GM18870 (cell line): ENCODE data around the gene RNF157.
A peak's percentile ranks its signal among the peaks of the same experiment; 100 is the strongest.
"Not testable (repeated sequence)": the region's sequence is repeated elsewhere in the genome, so short reads cannot be mapped to it uniquely, and the experiment has no call there.

Experiments used
- ATAC-seq: cut with Tn5 transposase; IDR thresholded peaks from one replicate; pipeline ENCODE4 v1.9.1; 2021; ENCODE audit warnings: moderate library complexity; ENCODE audit not compliant: unreplicated experiment

Gene RNF157

DNA sequence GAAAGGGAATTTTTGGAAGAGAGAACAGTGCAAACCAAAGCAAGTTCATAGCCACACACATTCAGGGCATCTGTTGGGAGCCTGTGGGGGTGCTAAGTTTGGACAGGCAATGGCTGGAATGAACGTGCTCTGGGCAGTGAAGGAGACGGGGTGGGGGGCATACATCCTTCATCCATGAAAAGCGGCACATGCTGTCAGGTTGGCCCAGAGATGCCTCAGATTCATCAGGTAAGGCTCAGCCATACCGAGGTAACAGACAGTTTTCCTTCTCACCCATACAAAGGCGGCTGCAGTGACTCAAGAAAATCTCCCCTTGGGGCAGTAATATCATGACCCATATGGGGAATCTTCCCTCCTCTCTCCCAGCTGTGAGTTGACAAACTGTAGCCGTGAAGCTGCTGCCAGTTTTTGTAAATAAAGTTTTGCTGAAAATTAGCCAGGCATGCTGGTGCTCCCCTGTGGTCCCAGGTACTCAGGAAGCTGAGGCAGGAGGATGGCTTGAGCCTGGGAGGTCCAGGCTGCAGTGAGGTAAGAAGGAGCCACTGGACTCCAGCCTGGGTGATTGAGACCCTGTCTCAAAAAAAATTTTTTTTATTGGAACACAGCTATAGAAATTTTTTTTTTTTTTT, 15.6 kb upstream of the RNF157 start:
- ATAC-seq, result no peak

DNA sequence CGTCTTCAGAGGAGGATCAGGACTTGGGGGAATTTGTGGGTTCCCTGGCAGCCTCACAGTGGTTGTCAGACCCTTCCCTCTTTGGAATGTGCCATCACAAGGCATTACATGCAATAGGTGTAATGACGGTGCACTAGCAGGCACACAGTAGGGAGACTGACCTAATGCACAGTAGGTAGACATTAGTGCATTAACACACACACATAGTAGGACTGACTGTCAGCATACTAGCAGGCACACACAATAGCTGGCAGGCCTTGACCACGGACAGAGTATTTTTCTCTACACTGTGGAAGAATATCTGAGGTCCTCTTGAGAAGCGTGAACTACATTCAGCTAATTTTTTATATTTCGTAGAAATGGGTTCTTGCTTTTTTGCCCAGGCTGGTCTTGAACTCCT, 14.0 kb upstream of the RNF157 start:
- no peak for ATAC-seq

DNA sequence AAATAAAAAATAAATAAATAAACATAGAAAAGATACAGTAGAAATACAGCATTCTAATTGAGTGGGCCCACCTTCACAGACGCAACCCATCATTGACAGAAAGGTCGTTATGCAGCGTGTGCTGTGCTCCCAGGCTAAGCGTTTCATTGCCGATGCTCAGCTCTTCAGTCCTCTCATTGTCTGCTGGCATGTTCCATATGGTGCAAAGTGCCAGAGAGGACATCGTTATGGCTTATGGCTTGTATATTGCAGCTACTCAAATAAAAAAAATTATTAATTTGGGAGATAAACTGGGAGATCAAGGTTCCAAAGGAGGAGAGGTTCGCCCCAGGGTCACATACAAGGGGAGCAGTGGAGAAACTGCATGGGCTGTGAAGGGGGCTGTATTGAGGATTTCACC, 13.5 kb upstream of the RNF157 start:
- no peak for ATAC-seq

DNA sequence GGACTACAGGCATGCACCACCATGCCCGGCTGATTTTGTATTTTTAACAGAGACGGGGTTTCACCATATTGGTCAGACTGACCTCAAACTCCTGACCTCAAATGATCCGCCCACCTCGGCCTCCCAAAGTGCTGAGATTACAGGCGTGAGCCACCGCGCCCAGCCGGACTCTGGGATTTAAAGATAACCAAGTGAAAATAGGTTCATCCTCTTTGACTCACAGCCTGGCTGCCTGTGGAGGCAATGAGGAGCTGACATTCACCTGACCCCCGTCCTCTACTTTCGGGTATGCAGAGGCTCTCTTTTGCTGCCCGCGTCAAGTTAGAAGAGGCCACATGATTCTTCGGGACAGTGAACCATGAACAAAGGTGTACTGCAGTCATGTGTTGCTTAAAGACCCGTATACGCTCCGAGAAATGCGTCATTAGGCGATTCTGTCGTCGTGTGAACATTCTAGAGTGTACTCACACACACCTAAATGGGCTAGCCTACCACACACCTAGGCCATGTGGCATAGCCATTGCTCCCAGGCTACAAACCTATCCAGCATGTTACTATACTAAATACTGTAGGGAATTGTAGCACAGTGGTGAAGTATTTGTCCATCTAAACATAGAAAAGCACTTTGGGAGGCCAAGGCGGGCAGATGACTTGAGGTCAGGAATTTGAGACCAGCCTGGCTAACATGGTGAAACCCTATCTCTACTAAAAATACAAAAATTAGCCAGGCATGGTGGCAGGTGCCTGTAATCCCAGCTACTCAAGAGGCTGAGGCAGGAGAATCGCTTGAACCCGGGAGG, 12.9 kb upstream of the RNF157 start:
- ATAC-seq, result not testable (repeated sequence)

DNA sequence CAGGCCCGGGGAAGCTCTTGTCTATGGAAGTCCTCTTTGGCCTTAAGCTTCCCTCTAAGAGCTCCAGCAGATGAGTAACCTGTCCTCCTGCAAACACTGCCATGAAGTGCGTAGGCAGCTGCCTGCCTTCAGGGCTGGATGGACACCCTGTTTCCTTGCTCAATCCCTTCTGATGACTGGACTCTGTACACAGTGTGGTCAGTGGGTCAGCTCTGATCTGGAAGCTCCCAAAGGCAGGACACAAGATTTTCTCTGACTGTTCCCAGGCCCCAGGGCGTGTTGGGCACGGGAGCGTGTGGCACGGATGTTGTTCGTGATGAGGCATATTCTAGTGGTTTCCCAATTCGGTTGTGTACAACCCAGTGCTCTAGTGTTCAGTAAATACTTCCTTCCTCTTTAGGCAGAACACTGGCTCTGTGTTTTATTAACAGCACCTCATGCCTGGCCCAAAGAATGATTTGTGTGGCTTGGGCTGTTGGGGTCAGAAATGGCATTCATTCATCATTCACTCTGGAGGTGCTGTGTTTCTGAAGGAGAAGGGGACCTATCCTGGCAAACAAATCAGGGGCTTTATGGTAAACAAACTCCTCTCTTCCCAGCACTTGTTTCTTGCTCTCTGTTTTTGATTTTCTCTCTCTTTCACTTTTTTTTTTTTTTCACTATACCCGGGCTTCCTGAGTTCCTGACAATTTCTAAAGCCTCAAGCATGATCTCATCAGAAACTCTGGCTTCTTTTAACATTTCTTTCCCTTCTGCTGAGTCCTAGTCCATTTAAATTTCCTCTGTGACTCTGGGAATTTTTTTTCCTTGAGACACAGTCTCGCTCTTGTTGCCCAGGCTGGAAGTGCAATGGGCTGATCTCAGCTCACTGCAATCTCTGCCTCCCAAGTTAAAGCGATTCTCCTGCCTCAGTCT, 12.0 kb upstream of the RNF157 start:
- no peak for ATAC-seq

DNA sequence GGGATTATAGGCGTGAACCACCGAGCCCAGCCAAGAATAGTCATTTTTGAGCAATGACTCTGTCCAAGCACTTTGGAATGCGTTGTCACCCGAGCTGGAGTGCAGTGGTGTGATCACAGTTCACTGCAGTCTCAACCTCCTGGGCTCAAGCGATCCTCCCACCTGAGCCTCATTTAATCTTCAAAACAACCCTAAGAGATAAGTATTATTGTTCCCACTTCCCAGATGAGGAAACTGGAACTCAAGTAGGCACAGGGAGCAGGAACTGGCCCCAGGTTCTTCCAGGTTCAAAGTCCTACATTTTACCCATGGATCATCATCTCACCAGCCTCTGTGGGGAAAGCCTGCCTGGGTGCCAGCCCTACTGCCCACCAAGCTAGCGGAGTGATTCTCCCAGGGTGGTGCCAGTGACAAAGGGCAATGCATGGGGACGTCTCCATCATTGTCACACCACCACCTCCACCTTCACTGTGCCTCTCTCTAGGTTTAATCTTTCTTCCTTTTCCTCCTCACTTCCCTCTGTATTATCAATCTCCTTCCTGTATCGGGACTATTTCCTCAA, 11.3 kb upstream of the RNF157 start:
- ATAC-seq, result no peak

DNA sequence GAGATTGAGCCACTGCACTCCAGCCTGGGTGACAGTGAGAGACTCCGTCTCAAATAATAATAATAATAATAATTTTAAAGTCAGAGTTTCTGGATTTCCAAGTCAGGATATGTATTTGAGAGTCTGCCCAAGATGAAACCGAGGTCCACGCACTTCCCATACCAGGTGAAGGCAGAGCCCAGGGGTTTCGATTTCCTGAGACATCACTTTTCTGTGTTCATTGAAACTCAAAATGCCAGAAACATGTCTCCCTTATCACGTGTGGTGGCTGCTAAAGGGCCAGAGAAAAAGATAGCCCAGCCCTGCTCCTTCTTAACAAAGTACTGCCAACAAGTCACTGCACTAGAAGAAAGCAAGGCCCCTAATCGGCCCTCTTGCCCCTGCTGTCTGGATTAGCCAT, 9.8 kb upstream of the RNF157 start:
- ATAC-seq, result no peak

DNA sequence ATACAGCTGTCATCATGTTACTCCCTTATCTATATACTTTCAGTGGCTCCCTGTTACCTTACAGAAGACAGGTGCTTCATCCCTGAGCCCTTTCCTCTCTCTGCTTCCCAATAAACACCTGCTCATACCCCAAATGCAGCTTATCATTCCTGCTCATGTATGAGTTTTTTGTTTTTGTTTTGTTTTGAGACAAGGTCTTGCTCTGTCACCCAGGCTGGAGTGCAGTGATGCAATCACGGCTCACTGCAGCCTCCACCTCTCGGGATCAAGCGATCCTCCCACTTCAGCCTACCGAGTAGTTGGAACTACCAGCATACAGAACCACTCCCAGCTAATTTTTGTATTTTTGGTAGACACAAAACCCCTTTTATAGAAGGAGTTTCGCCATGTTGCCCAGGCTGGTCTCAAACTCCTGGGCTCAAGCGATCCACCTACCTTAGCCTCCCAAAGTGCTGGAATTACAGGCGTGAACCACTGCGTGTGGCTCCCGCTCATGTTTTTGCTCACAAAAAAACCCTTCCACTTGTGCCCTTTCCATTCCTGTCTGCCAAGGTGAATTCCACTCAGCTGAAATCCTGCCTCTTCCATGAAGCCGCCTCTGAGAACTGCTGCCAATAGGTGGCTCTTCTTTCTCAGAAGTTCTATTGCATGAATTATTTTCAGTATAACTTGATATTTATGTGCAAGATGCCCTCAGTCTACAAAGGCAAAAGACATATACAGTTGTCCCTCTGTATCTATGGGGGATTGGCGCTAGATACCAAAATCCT, 7.9 kb upstream of the RNF157 start:
- ATAC-seq, result no peak

DNA sequence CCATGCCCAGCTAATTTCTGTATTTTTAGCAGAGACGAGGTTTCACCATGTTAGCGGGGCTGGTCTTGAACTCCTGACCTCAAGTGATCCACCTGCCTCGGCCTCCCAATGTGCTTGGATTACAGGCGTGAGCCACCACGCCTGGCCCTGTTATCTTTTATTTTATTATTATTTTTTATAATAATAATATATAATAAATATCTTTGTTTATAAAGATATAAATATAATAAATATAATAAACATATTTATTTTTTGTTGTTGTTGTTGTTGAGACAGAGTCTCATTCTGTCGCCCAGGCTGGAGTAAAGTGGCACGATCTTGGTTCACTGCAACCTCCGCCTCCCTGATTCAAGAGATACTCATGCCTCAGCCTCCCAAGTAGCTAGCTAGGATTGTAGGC, 7.0 kb upstream of the RNF157 start:
- no peak for ATAC-seq

DNA sequence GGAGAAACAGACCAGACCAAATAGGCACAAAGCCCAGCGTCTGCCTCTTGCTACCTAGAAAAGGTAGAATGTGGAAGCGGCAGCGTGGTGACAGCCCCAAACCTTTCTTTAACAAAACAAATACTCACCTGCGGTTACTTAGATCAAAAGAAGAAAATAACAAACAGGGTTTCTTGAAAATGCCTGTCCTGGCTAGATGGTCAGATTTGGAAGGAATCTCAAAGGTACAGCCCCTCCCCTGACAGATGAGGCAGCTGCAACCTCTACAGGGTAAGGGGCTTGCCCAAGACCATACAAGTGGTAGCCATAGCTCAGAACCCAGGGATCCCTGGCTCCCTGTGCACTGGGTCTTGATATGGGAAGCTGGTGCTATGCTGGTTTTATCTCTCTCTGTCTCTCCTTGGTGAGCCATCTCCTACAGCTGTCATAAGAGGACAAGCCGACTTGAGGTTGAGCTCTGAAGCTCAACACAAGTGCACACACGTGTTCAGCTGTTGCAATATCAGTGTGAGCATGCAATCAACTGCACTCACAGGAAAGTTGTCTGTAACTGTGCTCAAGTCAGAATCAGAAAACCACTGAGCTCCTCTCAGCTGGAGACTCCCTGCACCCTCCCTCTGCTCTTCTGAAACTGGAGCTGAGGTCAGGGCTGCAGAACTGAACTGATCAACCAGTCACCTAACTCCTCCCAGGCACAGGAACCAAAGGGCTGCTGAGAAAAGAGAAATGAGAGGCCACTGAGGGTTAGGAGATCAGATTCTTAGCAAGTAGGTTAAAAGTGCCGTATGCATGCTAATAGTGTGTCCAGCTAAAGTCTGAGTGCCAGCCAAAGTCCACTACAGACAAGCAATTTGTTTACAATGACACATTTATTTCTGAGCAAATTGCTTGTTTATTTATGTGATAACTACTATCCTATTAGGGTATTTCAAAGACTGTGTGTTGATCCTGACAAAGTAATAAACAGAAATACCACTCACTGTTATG, 6.1 kb upstream of the RNF157 start:
- peak; percentile 87 for ATAC-seq

DNA sequence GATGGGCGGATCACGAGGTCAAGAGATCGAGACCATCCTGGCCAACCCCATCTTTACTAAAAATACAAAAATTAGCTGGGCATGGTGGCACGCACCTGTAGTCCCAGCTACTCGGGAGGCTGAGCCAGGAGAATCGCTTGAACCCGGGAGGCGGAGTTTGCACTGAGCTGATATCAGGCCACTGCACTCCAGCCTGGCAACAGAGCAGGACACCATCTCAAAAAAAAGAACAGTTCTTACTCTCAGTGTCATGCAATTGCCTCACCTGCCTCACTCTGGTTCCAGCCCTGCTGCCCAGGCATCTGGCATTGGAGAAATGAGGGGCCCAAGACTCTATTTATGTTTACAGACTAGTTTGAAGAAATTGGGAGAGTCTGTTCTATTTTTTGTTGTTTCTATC, 4.4 kb upstream of the RNF157 start:
- ATAC-seq, result not testable (repeated sequence)

DNA sequence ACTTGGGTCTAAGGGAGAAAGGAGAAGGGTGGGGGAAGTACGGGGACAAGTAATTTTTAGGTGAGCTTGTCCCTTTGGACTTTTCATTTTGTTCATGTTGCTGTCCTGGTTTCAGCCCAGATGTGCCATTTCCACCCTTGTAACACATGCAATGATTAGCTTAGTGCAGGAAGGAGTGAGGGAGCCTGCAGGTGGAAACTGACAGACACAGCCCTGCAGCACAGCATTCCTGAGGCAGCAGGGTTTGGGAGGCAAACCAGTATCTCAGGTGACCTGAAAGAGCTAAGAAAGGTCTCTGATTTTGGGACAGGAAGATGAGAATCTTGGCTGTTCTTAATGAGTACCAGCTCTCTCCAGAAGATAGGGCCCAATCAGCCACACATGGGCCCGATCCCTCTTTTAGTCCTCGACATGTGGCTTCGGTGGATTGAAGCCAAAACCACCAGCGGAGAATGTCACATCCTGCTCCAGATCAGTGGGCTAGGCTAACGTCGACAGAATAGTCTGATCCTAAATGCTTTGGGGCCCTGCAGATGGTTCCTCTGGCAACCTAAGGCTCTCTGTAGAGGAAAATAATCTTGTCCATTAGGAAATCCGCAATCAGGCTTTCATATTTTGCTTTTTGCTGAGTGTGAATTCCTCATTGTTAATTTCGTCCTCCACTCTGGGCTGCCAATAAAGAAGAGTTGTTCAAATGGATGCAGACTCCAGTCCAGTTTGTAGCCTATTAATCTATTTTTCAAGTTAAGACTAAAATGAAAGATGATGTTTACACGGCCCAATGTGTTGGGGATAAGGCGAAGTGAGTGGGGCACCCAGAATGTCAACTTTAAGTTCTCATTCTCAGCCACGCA, 3.8 kb upstream of the RNF157 start:
- ATAC-seq, result no peak

DNA sequence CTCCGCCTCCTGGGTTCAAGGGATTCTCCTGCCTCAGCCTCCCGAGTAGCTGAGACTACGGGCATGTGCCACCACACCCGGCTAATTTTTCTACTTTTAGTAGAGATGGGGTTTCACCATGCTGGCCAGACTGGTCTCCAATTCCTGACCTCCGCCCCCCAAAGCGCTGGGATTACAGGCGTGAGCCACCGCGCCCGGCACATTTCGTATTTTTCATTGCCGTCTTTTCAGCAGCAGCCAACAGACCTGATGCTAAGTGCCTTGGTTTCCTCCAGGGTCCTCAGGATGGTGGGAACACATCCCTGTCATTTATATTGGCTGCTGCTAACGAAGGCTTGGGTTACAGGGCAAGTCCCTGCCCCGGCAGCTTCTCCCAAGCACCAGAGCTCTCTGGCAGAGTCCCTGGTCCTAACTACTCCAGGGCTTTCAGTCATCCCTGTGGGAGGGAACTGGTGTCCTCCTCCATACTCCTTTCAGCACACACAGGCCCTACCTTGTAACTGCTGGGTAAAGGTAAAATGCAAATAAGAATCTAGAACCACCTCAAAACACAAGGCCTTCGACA, 1.5 kb upstream of the RNF157 start:
- ATAC-seq, result no peak

DNA sequence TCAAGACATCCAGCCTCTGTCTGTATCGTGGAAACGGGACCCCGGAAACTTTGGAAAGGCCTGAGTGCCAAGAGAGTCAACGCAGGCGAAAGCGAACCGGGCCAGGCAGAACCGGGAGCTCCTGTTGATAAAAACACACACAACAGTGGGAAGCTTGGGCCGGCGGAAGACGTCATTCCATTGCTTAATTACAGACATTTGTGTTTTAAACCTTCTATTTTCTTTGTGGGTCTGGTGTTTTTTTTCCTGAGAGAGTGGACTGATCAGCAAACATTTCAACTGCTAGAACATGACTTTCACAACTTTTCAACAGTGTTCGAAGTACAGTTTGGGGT, 878 bp upstream of the RNF157 start:
- no peak for ATAC-seq

DNA sequence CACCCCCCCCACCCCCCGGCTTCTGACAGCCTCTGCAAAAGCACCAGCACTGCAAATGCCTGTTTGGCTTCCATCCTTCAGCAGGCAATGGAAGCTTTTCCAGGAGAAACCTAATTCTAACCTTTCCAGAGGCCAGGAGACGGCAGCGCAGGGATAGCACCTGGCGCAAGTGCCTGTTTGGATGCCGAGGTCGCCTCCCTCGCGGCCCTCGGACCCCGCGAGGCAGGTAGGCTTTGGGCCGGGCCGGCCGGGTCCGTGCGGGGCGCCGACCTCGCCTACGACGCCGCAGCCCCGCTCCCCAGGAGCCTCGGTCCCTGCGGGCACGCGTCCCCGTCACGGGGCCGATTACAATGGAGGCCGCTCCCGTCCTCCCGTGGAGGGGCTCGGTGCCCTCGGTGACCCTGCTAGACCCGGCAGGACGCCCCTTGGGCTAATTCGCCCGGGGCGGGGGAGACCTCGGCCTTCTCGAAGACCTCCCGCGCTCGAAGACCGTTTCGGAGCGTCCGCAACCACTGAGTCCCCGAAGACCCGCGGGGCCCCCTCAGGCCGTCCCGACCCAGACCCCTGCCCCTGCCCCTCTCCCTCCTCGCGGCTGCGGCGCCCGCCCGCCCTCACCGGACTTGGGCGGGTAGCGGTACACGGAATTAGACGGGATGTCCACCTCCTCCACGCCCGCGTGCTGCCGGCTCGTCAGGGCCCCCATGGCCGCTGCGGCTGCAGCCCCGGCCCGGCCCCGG, 587 bp downstream of the RNF157 start:
- ATAC-seq, result no peak

DNA sequence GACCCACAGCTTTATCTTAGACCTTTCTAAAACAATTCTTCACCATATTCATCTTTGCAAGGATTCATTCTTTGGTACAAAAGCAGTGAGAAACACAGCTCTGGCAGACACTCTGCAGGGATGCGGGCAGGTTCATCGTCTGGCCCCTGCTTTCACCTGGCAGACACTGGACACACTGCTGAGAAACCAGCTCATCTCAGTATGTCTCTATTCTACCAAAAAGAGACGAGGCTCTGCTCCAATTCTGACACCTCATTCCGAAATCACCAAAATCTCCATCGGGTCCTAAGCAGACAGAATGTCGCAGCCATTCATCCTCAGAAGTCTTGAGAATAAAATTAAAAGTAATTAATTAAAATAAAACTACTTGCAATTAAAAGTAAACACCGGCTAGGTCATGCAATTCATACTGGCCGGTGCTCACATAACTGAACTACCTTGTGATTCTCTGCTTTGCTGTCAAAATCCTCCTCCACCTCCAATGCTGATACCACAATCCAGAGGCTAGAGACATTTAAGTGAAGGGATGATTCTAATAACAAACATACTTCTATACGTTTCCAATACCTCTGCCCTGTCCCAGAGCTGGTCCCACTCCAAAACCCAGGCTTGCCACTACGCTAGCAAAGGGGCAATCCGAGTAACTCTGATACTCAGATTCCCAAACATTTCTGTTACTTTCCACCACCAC, 1.3 kb downstream of the RNF157 start:
- no peak for ATAC-seq

DNA sequence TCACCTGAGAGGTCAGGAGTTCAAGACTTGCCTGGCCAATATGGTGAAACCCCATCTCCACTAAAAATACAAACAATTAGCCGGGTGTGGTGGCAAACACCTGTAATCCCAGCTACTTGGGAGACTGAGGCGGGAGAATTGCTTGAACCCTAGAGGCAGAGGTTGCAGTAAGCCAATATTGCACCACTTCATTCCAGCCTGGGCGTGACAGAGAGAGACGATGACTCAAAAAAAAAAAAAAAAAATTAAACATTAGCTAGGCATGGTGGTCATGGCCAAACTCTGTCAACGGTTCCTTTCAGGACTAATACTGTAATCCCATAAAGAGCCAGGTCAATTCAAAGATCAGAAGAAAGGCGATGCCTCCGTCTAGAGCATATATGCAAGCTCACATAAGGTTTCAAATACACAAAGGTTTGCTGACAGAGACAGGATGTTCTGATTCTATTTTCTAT, 2.4 kb downstream of the RNF157 start:
- ATAC-seq, result no peak
